ENCODE results near the gene LPCAT1. TPM values are rescaled to one million over a fixed set of nuclear protein-coding genes. Genes with fewer than 3 reads are reported as not detected.

LPCAT1 gene
- total and polyA plus RNA-seq, 2 of the 13 experiments (the other 11 are each of a cell fraction or from before 2014, with no cell fraction given), result 29.8 to 90.6 TPM

GRCh38 chr5:1555011-1555807 is 31.4 kb upstream of the LPCAT1 start (continued):
- TF ChIP-seq ZNF280D (CRISPR knock-in tag; IDR thresholded peaks at IDR 0.05), result no peak
- no peak for TF ChIP-seq XBP1 (CRISPR knock-in tag; IDR thresholded peaks at IDR 0.05)
- TF ChIP-seq HMGXB4 (CRISPR knock-in tag; IDR thresholded peaks at IDR 0.05; ENCODE audit: borderline replicate concordance in 1 of 2, low read depth in 1 of 2), result peak in 1 of 2 experiments; percentile 71; a peak in 1 of 4 replicates
- TF ChIP-seq ZNF530 (CRISPR knock-in tag; IDR thresholded peaks at IDR 0.05; ENCODE audit: low read depth), result no peak
- TF ChIP-seq SNAPC5 (CRISPR knock-in tag; IDR thresholded peaks at IDR 0.05; ENCODE audit: borderline replicate concordance), result no peak
- no peak for TF ChIP-seq ZNF484 (CRISPR knock-in tag; IDR thresholded peaks at IDR 0.05; ENCODE audit: borderline replicate concordance, low read depth)
- no peak for TF ChIP-seq RFX1 (IDR thresholded peaks at IDR 0.05)
- TF ChIP-seq ATF3 (CRISPR knock-in tag; IDR thresholded peaks at IDR 0.05), result peak; percentile 87
- TF ChIP-seq ZBTB14 (CRISPR knock-in tag; IDR thresholded peaks at IDR 0.05), result no peak
- TF ChIP-seq KDM3A (CRISPR knock-in tag; IDR thresholded peaks at IDR 0.05; ENCODE audit: low read depth), result peak; percentile 71; the same call in 1 of the 2 replicates
- TF ChIP-seq ZNF772 (CRISPR knock-in tag; IDR thresholded peaks at IDR 0.05), result peak; percentile 90
- TF ChIP-seq ARNTL (CRISPR knock-in tag; IDR thresholded peaks at IDR 0.05), result peak; percentile 84; the same call in 1 of the 2 replicates
- TF ChIP-seq EP300 (IDR thresholded peaks at IDR 0.05; ENCODE audit: low read depth in 2 of 2, low read length in 2 of 2), result peak; percentile 87 to 98
- TF ChIP-seq EP300 (CRISPR knock-in tag; IDR thresholded peaks at IDR 0.05; ENCODE audit: borderline replicate concordance), result peak; percentile 99
- peak; percentile 98 for TF ChIP-seq ZNF788 (CRISPR knock-in tag; IDR thresholded peaks at IDR 0.05; ENCODE audit: borderline replicate concordance)
- no peak for TF ChIP-seq CBX1 (IDR thresholded peaks at IDR 0.05; ENCODE audit: low read depth)
- TF ChIP-seq KDM5B (CRISPR knock-in tag; IDR thresholded peaks at IDR 0.05; ENCODE audit: borderline replicate concordance), result peak; percentile 21; the same call in 1 of the 2 replicates
- TF ChIP-seq HOXA5 (CRISPR knock-in tag; IDR thresholded peaks at IDR 0.05), result peak; percentile 84
- TF ChIP-seq ZNF614 (CRISPR knock-in tag; IDR thresholded peaks at IDR 0.05; ENCODE audit: borderline replicate concordance), result no peak; the same call in 1 of the 2 replicates
- no peak for TF ChIP-seq TOE1 (CRISPR knock-in tag; IDR thresholded peaks at IDR 0.05)

Data from HepG2 (cell line).